ENCODE measurements around the gene DNLZ. TPM values are rescaled to one million over a fixed set of nuclear protein-coding genes. Genes with fewer than 3 reads are reported as not detected.
"Not testable (repeated sequence)": the region's sequence is repeated elsewhere in the genome, so short reads cannot be mapped to it uniquely, and the experiment has no call there.

DNLZ gene
- total RNA-seq, 4 donors from 2014 or later: 5.6 to 19.8 (median 13.5) TPM

GRCh38 chr9:136409557-136410455 is 46.3 kb upstream of the DNLZ start:
- Histone ChIP-seq H3K27me3 (no peaks in the 10 kb centered on the region), H3K4me1 (peaks cover 0 to 28% (median 21%) of the 10 kb centered on the region in 4 donors), H3K9me3 (no peaks in the 10 kb centered on the region), H3K36me3 (peaks cover 0 to 53% (median 0%) of the 10 kb centered on the region in 3 donors), H3K27ac (peak overlapping the region; percentile 64 to 90 (median 89)), H3K4me3 (peak overlapping the region; percentile 72 to 99 (median 96))
- TF ChIP-seq POLR2A (IDR thresholded peaks at IDR 0.05): no peak
- TF ChIP-seq, protein P1, sequence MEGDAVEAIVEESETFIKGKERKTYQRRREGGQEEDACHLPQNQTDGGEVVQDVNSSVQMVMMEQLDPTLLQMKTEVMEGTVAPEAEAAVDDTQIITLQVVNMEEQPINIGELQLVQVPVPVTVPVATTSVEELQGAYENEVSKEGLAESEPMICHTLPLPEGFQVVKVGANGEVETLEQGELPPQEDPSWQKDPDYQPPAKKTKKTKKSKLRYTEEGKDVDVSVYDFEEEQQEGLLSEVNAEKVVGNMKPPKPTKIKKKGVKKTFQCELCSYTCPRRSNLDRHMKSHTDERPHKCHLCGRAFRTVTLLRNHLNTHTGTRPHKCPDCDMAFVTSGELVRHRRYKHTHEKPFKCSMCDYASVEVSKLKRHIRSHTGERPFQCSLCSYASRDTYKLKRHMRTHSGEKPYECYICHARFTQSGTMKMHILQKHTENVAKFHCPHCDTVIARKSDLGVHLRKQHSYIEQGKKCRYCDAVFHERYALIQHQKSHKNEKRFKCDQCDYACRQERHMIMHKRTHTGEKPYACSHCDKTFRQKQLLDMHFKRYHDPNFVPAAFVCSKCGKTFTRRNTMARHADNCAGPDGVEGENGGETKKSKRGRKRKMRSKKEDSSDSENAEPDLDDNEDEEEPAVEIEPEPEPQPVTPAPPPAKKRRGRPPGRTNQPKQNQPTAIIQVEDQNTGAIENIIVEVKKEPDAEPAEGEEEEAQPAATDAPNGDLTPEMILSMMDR (IDR thresholded peaks at IDR 0.05): no peak
- peak in 2 of 3 donors; percentile 47 to 67 for DNase-seq

DNA sequence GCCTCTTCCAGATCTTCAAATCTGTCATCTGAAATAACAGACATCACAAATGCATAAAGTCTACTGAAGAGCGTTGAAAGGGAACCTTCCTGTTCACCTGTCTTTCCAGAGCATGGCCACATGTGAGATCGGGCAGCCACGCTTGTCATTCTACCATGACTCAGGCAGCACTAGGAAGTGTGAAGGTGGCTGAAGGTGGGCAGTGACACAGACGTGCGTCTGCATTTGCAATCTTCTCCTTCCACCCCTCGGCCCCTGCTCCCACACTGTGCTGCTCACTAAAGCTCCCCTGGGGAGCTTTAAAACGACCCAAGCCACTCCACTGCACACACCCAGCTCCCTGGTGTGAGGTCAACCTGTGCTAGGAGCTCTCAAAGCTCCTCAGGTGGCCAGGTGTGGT is 44.4 kb upstream of the DNLZ start:
- Histone ChIP-seq H3K9me3 (no peaks in the 10 kb centered on the region), H3K27me3 (no peaks in the 10 kb centered on the region), H3K36me3 (peaks cover 0 to 50% (median 0%) of the 10 kb centered on the region in 3 donors), H3K4me3 (no peak overlapping the region), H3K27ac (no peak overlapping the region), H3K4me1 (peaks cover 0 to 36% (median 31%) of the 10 kb centered on the region in 4 donors)
- TF ChIP-seq, protein P1 (IDR thresholded peaks at IDR 0.05): no peak
- no peak for TF ChIP-seq POLR2A (IDR thresholded peaks at IDR 0.05)
- DNase-seq: no peak

GRCh38 chr9:136407061-136407460 is 43.5 kb upstream of the DNLZ start:
- H3K9me3 ChIP-seq, DNase-seq, H3K27me3 ChIP-seq, H3K27ac ChIP-seq, H3K4me3 ChIP-seq: not testable (repeated sequence)
- Histone ChIP-seq H3K4me1 (peaks cover 0 to 36% (median 29%) of the 10 kb centered on the region in 4 donors), H3K36me3 (peaks cover 0 to 47% (median 0%) of the 10 kb centered on the region in 3 donors)

DNA sequence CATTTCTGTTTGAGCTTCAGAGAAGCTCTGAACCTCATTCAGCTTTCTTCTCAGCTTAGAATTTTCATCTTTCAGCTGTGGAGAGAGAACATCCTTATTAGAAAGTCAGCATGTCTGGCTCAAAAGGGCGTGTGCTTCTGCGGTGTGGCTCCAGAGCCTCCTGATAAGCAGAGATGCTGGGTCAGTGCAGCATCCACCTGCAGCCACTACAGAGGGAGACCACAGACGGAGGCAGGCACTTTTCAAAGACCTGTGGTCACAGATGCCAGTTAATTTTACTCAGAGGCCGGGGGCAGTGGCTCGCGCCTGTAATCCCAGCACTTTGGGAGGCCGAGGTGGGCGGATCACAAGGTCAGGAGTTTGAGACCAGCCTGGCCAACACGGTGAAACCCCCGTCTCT is 42.4 kb upstream of the DNLZ start:
- not testable (repeated sequence) for H3K27ac ChIP-seq, H3K4me3 ChIP-seq, DNase-seq, H3K9me3 ChIP-seq, H3K27me3 ChIP-seq
- Histone ChIP-seq H3K36me3 (peaks cover 0 to 47% (median 0%) of the 10 kb centered on the region in 3 donors), H3K4me1 (peaks cover 0 to 29% (median 19%) of the 10 kb centered on the region in 4 donors)

DNA sequence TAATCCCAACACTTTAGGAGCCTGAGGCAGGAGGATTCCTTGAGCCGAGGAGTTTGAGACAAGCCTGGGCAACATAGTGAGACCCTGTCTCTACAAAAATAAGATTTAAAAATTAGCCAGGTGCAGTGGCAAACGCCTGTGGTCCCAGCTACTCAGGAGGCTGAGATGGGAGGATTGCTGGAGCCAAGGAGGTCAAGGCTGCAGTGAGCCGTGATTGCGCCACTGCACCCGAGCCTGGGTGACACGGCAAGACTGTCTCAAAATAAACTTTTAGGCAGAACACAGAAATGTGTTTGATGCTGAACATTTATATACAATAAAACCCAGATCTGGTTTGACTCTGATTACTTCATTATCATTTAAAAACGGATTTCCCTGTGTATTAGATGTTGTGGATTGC is 41.9 kb upstream of the DNLZ start:
- Histone ChIP-seq H3K4me3 (no peak overlapping the region), H3K27me3 (no peaks in the 10 kb centered on the region), H3K4me1 (peaks cover 0 to 32% (median 22%) of the 10 kb centered on the region in 4 donors), H3K27ac (peak overlapping the region in 1 of 4 donors; percentile 79), H3K9me3 (no peaks in the 10 kb centered on the region), H3K36me3 (peaks cover 0 to 47% (median 0%) of the 10 kb centered on the region in 3 donors)
- TF ChIP-seq POLR2A (IDR thresholded peaks at IDR 0.05): no peak
- TF ChIP-seq, protein P1 (IDR thresholded peaks at IDR 0.05): no peak
- DNase-seq: no peak

DNA sequence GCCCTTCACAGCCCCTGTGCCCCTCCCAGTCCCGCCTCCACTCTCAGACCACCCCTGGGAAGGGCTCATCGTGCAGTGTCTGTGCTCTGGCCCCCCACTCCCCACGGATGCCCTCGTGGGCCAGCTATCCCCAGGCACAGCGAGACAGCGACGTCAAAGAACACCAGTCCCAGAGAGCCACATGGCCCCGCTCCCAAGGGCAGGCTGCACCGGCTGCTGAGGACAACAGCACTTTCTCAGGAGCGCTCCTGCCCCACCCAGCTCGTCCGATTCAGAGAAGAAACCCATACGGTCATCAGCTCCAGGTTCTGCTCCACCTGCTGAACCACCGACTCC is 41.2 kb upstream of the DNLZ start:
- Histone ChIP-seq H3K36me3 (peaks cover 0 to 47% (median 0%) of the 10 kb centered on the region in 3 donors), H3K9me3 (no peaks in the 10 kb centered on the region), H3K27me3 (no peaks in the 10 kb centered on the region), H3K27ac (peak overlapping the region in 2 of 4 donors; percentile 55 to 79), H3K4me1 (peaks cover 0 to 36% (median 24%) of the 10 kb centered on the region in 4 donors), H3K4me3 (no peak overlapping the region)
- TF ChIP-seq, protein P1 (IDR thresholded peaks at IDR 0.05): no peak
- no peak for TF ChIP-seq POLR2A (IDR thresholded peaks at IDR 0.05)
- DNase-seq: no peak
